C4-2B (cell line): Measurements from ENCODE around the gene RAB36.

ENCODE experiments used
- ZFX ChIP-seq: fragments of 450-650 bp; IDR thresholded peaks from 2 replicates; pipeline ENCODE4 v1.6.1; 2017
- TF ChIP-seq, protein P1 (sequence below): fragments of 450-650 bp; conservative IDR thresholded peaks from 2 replicates; pipeline ENCODE4 v1.5.1; 2017; ENCODE audit warnings: mild to moderate bottlenecking

DNA sequence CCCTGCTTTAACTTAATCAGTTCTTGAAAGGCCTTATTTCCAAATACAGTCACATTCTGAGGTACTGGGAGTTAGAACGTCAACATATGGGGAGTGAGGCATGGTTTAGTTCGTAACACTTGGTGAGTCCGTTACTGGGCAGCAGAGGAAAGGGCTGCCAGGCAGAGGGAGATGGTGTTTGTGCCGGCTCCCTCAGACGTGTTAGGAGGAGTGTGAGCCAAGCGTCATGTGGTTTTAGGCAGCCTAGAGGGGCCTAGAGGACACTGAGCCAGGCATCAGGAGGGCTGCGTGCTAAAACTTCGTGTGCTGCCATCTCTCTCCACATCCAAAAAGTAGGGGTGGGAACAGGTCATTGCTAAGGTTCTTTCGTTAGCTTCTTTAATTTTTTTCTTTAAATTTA lies 45.2 kb downstream of the RAB36 start:
- TF ChIP-seq ZFX = no peak
- TF ChIP-seq, protein P1, sequence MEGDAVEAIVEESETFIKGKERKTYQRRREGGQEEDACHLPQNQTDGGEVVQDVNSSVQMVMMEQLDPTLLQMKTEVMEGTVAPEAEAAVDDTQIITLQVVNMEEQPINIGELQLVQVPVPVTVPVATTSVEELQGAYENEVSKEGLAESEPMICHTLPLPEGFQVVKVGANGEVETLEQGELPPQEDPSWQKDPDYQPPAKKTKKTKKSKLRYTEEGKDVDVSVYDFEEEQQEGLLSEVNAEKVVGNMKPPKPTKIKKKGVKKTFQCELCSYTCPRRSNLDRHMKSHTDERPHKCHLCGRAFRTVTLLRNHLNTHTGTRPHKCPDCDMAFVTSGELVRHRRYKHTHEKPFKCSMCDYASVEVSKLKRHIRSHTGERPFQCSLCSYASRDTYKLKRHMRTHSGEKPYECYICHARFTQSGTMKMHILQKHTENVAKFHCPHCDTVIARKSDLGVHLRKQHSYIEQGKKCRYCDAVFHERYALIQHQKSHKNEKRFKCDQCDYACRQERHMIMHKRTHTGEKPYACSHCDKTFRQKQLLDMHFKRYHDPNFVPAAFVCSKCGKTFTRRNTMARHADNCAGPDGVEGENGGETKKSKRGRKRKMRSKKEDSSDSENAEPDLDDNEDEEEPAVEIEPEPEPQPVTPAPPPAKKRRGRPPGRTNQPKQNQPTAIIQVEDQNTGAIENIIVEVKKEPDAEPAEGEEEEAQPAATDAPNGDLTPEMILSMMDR = no peak
